B cell (primary cell): ENCODE results near the gene ERP44. TPM values are rescaled to one million over a fixed set of nuclear protein-coding genes. Genes with fewer than 3 reads are reported as not detected.

ENCODE experiments used
- ATAC-seq: fragments of 200-7000 bp; cut with Tn5 transposase; one replicate; pipeline ENCODE4 v1.10.0; 2021; ENCODE audit warnings: low read depth, mild to moderate bottlenecking, moderate number of reproducible peaks, moderate library complexity
- CTCF ChIA-PET: fragments of 350-600 bp; sonication (Branson Sonifier 250); formaldehyde crosslinking; loops from one replicate; lab custom pipeline; 2021; ENCODE audit warnings: antibody characterized with exemption, inconsistent platforms; lab: Charles Lee
- POLR2A ChIA-PET: fragments of 350-600 bp; sonication (Branson Sonifier 250); formaldehyde crosslinking; loops from one replicate; lab custom pipeline; 2021; ENCODE audit warnings: antibody characterized with exemption; lab: Charles Lee
- DNase-seq: peaks from one replicate; pipeline ENCODE4 v3.0.0; 2013
- H2AFZ ChIP-seq: 2 replicates; pipeline ENCODE4 v1.6.1; 2012; ENCODE audit warnings: mild to moderate bottlenecking, low read depth, low read length; ENCODE audit not compliant: insufficient read depth, poor library complexity, severe bottlenecking
- H3K27ac ChIP-seq, 2 donors: 1 replicate in 1 of 2; 2 replicates in 1 of 2; pipeline ENCODE4 v1.5.1; 2012 to 2013; ENCODE audit warnings: low read length in 2 of 2, mild to moderate bottlenecking in 2 of 2, moderate library complexity in 1 of 2
- H3K27me3 ChIP-seq, 4 experiments: fragments of 200-600 bp in 1 of 4; sonication (generic) in 1 of 4; replicated peaks in 1 of 4; 1 replicate in 2 of 4; 2 replicates in 2 of 4; pipeline versions ENCODE4 v1.6.1 to v1.7.0; 2013 to 2016; ENCODE audit warnings: low read length in 3 of 4, mild to moderate bottlenecking in 2 of 4, mixed read lengths in 1 of 4, moderate library complexity in 1 of 4; ENCODE audit not compliant: insufficient read depth in 4 of 4, control insufficient read depth in 3 of 4; ENCODE audit errors: control extremely low read depth in 1 of 4
- H3K36me3 ChIP-seq, 2 experiments: replicated peaks in 1 of 2; 1 replicate in 1 of 2; 2 replicates in 1 of 2; pipeline versions ENCODE4 v1.6.1 to v1.7.1; 2013; ENCODE audit warnings: low read length in 1 of 2; ENCODE audit not compliant: insufficient read depth in 2 of 2, control insufficient read depth in 1 of 2; ENCODE audit errors: control extremely low read depth in 1 of 2, extremely low read depth in 1 of 2
- H3K4me1 ChIP-seq, 2 donors: fragments of 200-600 bp in 1 of 2; sonication (generic) in 1 of 2; 1 replicate in 1 of 2; 2 replicates in 1 of 2; pipeline versions ENCODE4 v1.5.1 to v1.6.1; 2013 to 2017; ENCODE audit warnings: low read length in 2 of 2; ENCODE audit not compliant: control insufficient read depth in 2 of 2, insufficient read depth in 2 of 2
- H3K4me2 ChIP-seq: replicated peaks from 2 replicates; pipeline ENCODE3; 2012; ENCODE audit warnings: mild to moderate bottlenecking, low read depth, low read length; ENCODE audit not compliant: poor library complexity, severe bottlenecking
- H3K4me3 ChIP-seq, 5 experiments: fragments of 200-600 bp in 1 of 5; sonication (generic) in 1 of 5; 1 replicate in 3 of 5; 2 replicates in 2 of 5; pipeline versions ENCODE4 v1.5.1 to v1.7.0; 2011 to 2016; ENCODE audit warnings: low read length in 4 of 5, mild to moderate bottlenecking in 4 of 5, low read depth in 2 of 5, control low read depth in 1 of 5, moderate library complexity in 1 of 5; ENCODE audit not compliant: insufficient read depth in 1 of 5; ENCODE audit errors: control extremely low read depth in 1 of 5, extremely low read depth in 1 of 5
- H3K79me2 ChIP-seq: fragments of 200-600 bp; sonication (generic); one replicate; pipeline ENCODE4 v1.6.0; 2016; ENCODE audit warnings: low read length; ENCODE audit not compliant: control insufficient read depth, insufficient read depth
- H3K9ac ChIP-seq: fragments of 200-600 bp; sonication (generic); 2 replicates; pipeline ENCODE4 v1.6.1; 2017; ENCODE audit warnings: mild to moderate bottlenecking, low read length, moderate library complexity
- H3K9me3 ChIP-seq, 3 donors: one replicate each; pipeline versions ENCODE4 v1.6.1 to v1.7.1; 2013; ENCODE audit warnings: low read length in 2 of 3; ENCODE audit not compliant: control insufficient read depth in 2 of 3, insufficient read depth in 1 of 3; ENCODE audit errors: control extremely low read depth in 1 of 3
- H4K20me1 ChIP-seq: 2 replicates; pipeline ENCODE4 v1.6.0; 2012; ENCODE audit warnings: mild to moderate bottlenecking, low read length; ENCODE audit not compliant: insufficient read depth, control insufficient read depth, poor library complexity, severe bottlenecking
- H3K27ac Mint-ChIP-seq: one replicate; pipeline ENCODE4 v1.8.0; 2021; ENCODE audit warnings: mixed read lengths
- H3K27me3 Mint-ChIP-seq: one replicate; pipeline ENCODE4 v1.8.0; 2021; ENCODE audit warnings: mixed read lengths
- H3K4me1 Mint-ChIP-seq: one replicate; pipeline ENCODE4 v1.8.0; 2021; ENCODE audit warnings: mixed read lengths
- H3K4me3 Mint-ChIP-seq: one replicate; pipeline ENCODE4 v1.8.0; 2021; ENCODE audit warnings: mixed read lengths
- H3K9me3 Mint-ChIP-seq: one replicate; pipeline ENCODE4 v1.8.0; 2022; ENCODE audit warnings: mixed read lengths; ENCODE audit not compliant: insufficient read depth
- CTCF ChIP-seq: fragments of 200-600 bp; IDR thresholded peaks from one replicate; pipeline ENCODE4 v1.8.0; 2022; ENCODE audit warnings: antibody characterized with exemption, mild to moderate bottlenecking
- EZH2 ChIP-seq: IDR thresholded peaks from 2 replicates; pipeline ENCODE4 v1.6.1; 2012; ENCODE audit warnings: borderline replicate concordance, low read depth, mild to moderate bottlenecking, moderate library complexity, low read length; ENCODE audit not compliant: insufficient read depth, poor library complexity, severe bottlenecking
- WGBS: methylation state at CpG from one replicate; pipeline ENCODE4 v1.1.5; 2013; ENCODE audit warnings: missing lambda C conversion rate; ENCODE audit not compliant: insufficient coverage; 5-methylcytosine and 5-hydroxymethylcytosine counted together
- intact Hi-C: fragments of 100-400 bp; cut with micrococcal nuclease; formaldehyde crosslinking; loops from one replicate; pipeline ENCODE4 v1.10.0; 2022
- polyA plus RNA-seq: library from polyadenylated mRNA; depleted of rRNA; stranded (reverse); fragments of >200 nt; gene quantifications from 2 replicates; pipeline ENCODE4 v1.2.3, GENCODE V29; 2012
- total RNA-seq, 2 donors: library from RNA; stranded (reverse); fragments of 120-200 nt in 1 of 2; gene quantifications; 1 replicate in 1 of 2; 2 replicates in 1 of 2; pipeline versions ENCODE4 v1.2.3 to v1.2.4, GENCODE V29; 2013 to 2022

Gene ERP44
- total and polyA plus RNA-seq, 2 donors (not counting 1 experiment from before 2014, with no cell fraction given): 10.5 to 18.4 TPM

- no peaks in the 10 kb centered on the region for H3K27me3 ChIP-seq
- no peaks in the 10 kb centered on the region for H3K27me3 Mint-ChIP-seq
- no peak overlapping the region for H3K4me3 Mint-ChIP-seq
- no peak for TF ChIP-seq EZH2
- no peak for TF ChIP-seq CTCF
- peaks cover 47% of the 10 kb centered on the region for H3K4me1 Mint-ChIP-seq
- ATAC-seq (no peak), DNase-seq (no peak)
- peaks cover 90% of the 10 kb centered on the region for H3K79me2 ChIP-seq
- no peaks in the 10 kb centered on the region for H3K9me3 Mint-ChIP-seq
- no peak overlapping the region for H2AFZ ChIP-seq
- H3K4me3 ChIP-seq: no peak overlapping the region
- H3K4me1 ChIP-seq: peaks cover 17 to 23% of the 10 kb centered on the region in 2 donors
- no peak overlapping the region for H3K27ac Mint-ChIP-seq
- H3K27ac ChIP-seq: no peak overlapping the region
- CTCF ChIA-PET: no interaction called here
- H3K4me2 ChIP-seq: no peak overlapping the region
- POLR2A ChIA-PET: no interaction called here
- no CpG with 5 or more reads among the region's 2 CpGs for WGBS
- H3K9ac ChIP-seq: no peak overlapping the region
- intact Hi-C loops: no loop called here
- peaks cover 32% of the 10 kb centered on the region for H4K20me1 ChIP-seq
- H3K9me3 ChIP-seq: no peaks in the 10 kb centered on the region
- H3K36me3 ChIP-seq: peaks cover 0 to 12% of the 10 kb centered on the region in 2 experiments
These were observed 26.0 kb downstream of the ERP44 start for GRCh38 chr9:100072805-100073204.

GRCh38 chr9:100071271-100071670 lies 27.5 kb downstream of the ERP44 start:
- H3K9me3 Mint-ChIP-seq: no peaks in the 10 kb centered on the region
- ChIA-PET CTCF (interaction anchor here (0.9 to 1.1 kb wide), 2 partner anchors 11 to 44 kb away, joined by 3 read pairs; no protein-coding TSS in a partner anchor), POLR2A (no interaction called here)
- peaks cover 43% of the 10 kb centered on the region for H3K4me1 Mint-ChIP-seq
- Histone ChIP-seq H3K4me3 (no peak overlapping the region), H3K36me3 (peaks cover 0 to 6% of the 10 kb centered on the region in 2 experiments), H3K9ac (no peak overlapping the region), H3K79me2 (peaks cover 83% of the 10 kb centered on the region), H3K27me3 (no peaks in the 10 kb centered on the region), H3K4me1 (peaks cover 15 to 16% of the 10 kb centered on the region in 2 donors), H3K27ac (no peak overlapping the region), H4K20me1 (peaks cover 26% of the 10 kb centered on the region), H3K4me2 (no peak overlapping the region), H2AFZ (no peak overlapping the region), H3K9me3 (no peaks in the 10 kb centered on the region)
- DNase-seq: no peak
- no CpG with 5 or more reads among the region's 2 CpGs for WGBS
- H3K27ac Mint-ChIP-seq: no peak overlapping the region
- no peak overlapping the region for H3K4me3 Mint-ChIP-seq
- intact Hi-C loops: no loop called here
- H3K27me3 Mint-ChIP-seq: no peaks in the 10 kb centered on the region
- TF ChIP-seq CTCF: no peak
- no peak for TF ChIP-seq EZH2
- ATAC-seq: no peak
